Loucy (cell line): Measurements from ENCODE around the gene NCR2.

ENCODE experiments used
- H2AFZ ChIP-seq: fragments of 200-600 bp; sonication (generic); 2 replicates; pipeline ENCODE4 v1.6.0; 2016; ENCODE audit warnings: antibody characterized with exemption, mild to moderate bottlenecking, low read length, moderate library complexity
- H3F3A ChIP-seq: fragments of 200-600 bp; 2 replicates; pipeline ENCODE4 v1.6.0; 2016; ENCODE audit warnings: antibody characterized with exemption, low read depth, mild to moderate bottlenecking
- H3K27me3 ChIP-seq: fragments of 200-600 bp; sonication (generic); 2 replicates; pipeline ENCODE4 v1.6.1; 2014; ENCODE audit warnings: low read length, mild to moderate bottlenecking; ENCODE audit not compliant: insufficient read depth, poor library complexity, severe bottlenecking
- H3K36me3 ChIP-seq: fragments of 200-600 bp; sonication (generic); 2 replicates; pipeline ENCODE4 v1.6.1; 2016; ENCODE audit warnings: low read length; ENCODE audit not compliant: insufficient read depth
- H3K4me1 ChIP-seq: fragments of 200-600 bp; sonication (generic); 2 replicates; pipeline ENCODE4 v1.5.1; 2014; ENCODE audit warnings: low read length, mild to moderate bottlenecking; ENCODE audit not compliant: insufficient read depth, poor library complexity, severe bottlenecking
- H3K4me2 ChIP-seq: fragments of 200-600 bp; sonication (generic); 2 replicates; pipeline ENCODE4 v1.6.0; 2014; ENCODE audit warnings: antibody characterized with exemption, low read length, low read depth, mild to moderate bottlenecking; ENCODE audit not compliant: poor library complexity, severe bottlenecking
- H3K4me3 ChIP-seq: fragments of 200-600 bp; sonication (generic); 2 replicates; pipeline ENCODE4 v1.5.1; 2014; ENCODE audit warnings: low read length, mild to moderate bottlenecking, mixed read lengths; ENCODE audit not compliant: poor library complexity, severe bottlenecking
- H3K79me2 ChIP-seq: fragments of 200-600 bp; sonication (generic); 2 replicates; pipeline ENCODE4 v1.6.1; 2014; ENCODE audit warnings: low read length; ENCODE audit not compliant: insufficient read depth
- H3K9ac ChIP-seq: fragments of 200-600 bp; sonication (generic); 2 replicates; pipeline ENCODE4 v1.6.0; 2014; ENCODE audit warnings: mild to moderate bottlenecking, low read depth, low read length, moderate library complexity; ENCODE audit not compliant: poor library complexity, severe bottlenecking
- H3K9me2 ChIP-seq: fragments of 200-600 bp; sonication (generic); replicated peaks from 2 replicates; pipeline ENCODE4 v1.6.1; 2016; ENCODE audit warnings: low read depth, low read length, mixed read lengths
- H3K9me3 ChIP-seq: fragments of 200-600 bp; sonication (generic); 2 replicates; pipeline ENCODE4 v1.6.1; 2014; ENCODE audit warnings: mild to moderate bottlenecking, antibody characterized with exemption, low read length, low read depth; ENCODE audit not compliant: insufficient read depth
- H4K20me1 ChIP-seq: fragments of 200-600 bp; sonication (generic); 2 replicates; pipeline ENCODE4 v1.6.0; 2014; ENCODE audit warnings: antibody characterized with exemption, low read length, mild to moderate bottlenecking; ENCODE audit not compliant: insufficient read depth, poor library complexity, severe bottlenecking
- CTCF ChIP-seq: fragments of 200-600 bp; sonication (generic); conservative IDR thresholded peaks from 2 replicates; pipeline ENCODE4 v1.5.1; 2014; ENCODE audit warnings: mild to moderate bottlenecking, antibody characterized with exemption, low read length
- EZH2phosphoT487 ChIP-seq: fragments of 200-600 bp; IDR thresholded peaks from 2 replicates; pipeline ENCODE4 v1.6.1; 2018; ENCODE audit warnings: antibody characterized with exemption, mild to moderate bottlenecking, moderate library complexity, borderline replicate concordance

NCR2 gene

GRCh38 chr6:41377071-41377470, 41.7 kb downstream of the NCR2 start:
- H3K27me3 ChIP-seq: no peaks in the 10 kb centered on the region
- no peak overlapping the region for H3K4me3 ChIP-seq
- no peaks in the 10 kb centered on the region for H3K9me3 ChIP-seq
- H3K36me3 ChIP-seq: no peaks in the 10 kb centered on the region
- H3K4me1 ChIP-seq: peaks cover 7% of the 10 kb centered on the region
- H3F3A ChIP-seq: no peaks in the 10 kb centered on the region
- no peak overlapping the region for H3K9ac ChIP-seq
- TF ChIP-seq CTCF (no peak), EZH2phosphoT487 (no peak)
- no peaks in the 10 kb centered on the region for H3K79me2 ChIP-seq
- H4K20me1 ChIP-seq: no peaks in the 10 kb centered on the region
- H2AFZ ChIP-seq: no peak overlapping the region
- no peak overlapping the region for H3K4me2 ChIP-seq
- H3K9me2 ChIP-seq: no peaks in the 10 kb centered on the region

- no peaks in the 10 kb centered on the region for H3F3A ChIP-seq
- no peaks in the 10 kb centered on the region for H3K9me2 ChIP-seq
- peaks cover 10% of the 10 kb centered on the region for H3K4me1 ChIP-seq
- H2AFZ ChIP-seq: no peak overlapping the region
- H3K4me3 ChIP-seq: no peak overlapping the region
- no peaks in the 10 kb centered on the region for H3K79me2 ChIP-seq
- H3K27me3 ChIP-seq: no peaks in the 10 kb centered on the region
- H3K9me3 ChIP-seq: no peaks in the 10 kb centered on the region
- H4K20me1 ChIP-seq: no peaks in the 10 kb centered on the region
- H3K9ac ChIP-seq: no peak overlapping the region
- no peak for TF ChIP-seq EZH2phosphoT487
- no peak for TF ChIP-seq CTCF
- H3K4me2 ChIP-seq: no peak overlapping the region
- H3K36me3 ChIP-seq: no peaks in the 10 kb centered on the region
Observed at GRCh38 chr6:41379306-41379705, 43.9 kb downstream of the NCR2 start.

GRCh38 chr6:41386594-41386993, 51.2 kb downstream of the NCR2 start:
- no peak for TF ChIP-seq CTCF
- TF ChIP-seq EZH2phosphoT487: no peak
- Histone ChIP-seq H3K4me3 (no peak overlapping the region), H3K27me3 (no peaks in the 10 kb centered on the region)

More at GRCh38 chr6:41386594-41386993, 51.2 kb downstream of the NCR2 start:
- H3K9ac ChIP-seq: no peak overlapping the region
- no peaks in the 10 kb centered on the region for H3K9me3 ChIP-seq
- H3F3A ChIP-seq: no peaks in the 10 kb centered on the region
- H3K4me2 ChIP-seq: no peak overlapping the region
- H4K20me1 ChIP-seq: no peaks in the 10 kb centered on the region
- H3K9me2 ChIP-seq: no peaks in the 10 kb centered on the region
- H3K79me2 ChIP-seq: no peaks in the 10 kb centered on the region
- no peak overlapping the region for H2AFZ ChIP-seq
- no peaks in the 10 kb centered on the region for H3K36me3 ChIP-seq
- peaks cover 10% of the 10 kb centered on the region for H3K4me1 ChIP-seq
